Measurements from ENCODE around the gene INAFM1.

The INAFM1 gene

GRCh38 chr19:47255879-47256692, 18.6 kb upstream of the INAFM1 start, which contains the start of gene CCDC9:
Gene CCDC9, plus strand, starts transcription at chr19:47256525. Its CDS starts 1,876 bp downstream, at chr19:47258401.
- TF ChIP-seq GATA2 (IDR thresholded peaks at IDR 0.05; ENCODE audit: low read depth, low read length), result no peak
- no peak for TF ChIP-seq GATA3 (IDR thresholded peaks at IDR 0.05; ENCODE audit: low read depth, low read length)

- no peak for TF ChIP-seq GATA2 (IDR thresholded peaks at IDR 0.05; ENCODE audit: low read depth, low read length)
- no peak for TF ChIP-seq GATA3 (IDR thresholded peaks at IDR 0.05; ENCODE audit: low read depth, low read length)
Measured at GRCh38 chr19:47256693-47257410, 17.8 kb upstream of the INAFM1 start.

DNA sequence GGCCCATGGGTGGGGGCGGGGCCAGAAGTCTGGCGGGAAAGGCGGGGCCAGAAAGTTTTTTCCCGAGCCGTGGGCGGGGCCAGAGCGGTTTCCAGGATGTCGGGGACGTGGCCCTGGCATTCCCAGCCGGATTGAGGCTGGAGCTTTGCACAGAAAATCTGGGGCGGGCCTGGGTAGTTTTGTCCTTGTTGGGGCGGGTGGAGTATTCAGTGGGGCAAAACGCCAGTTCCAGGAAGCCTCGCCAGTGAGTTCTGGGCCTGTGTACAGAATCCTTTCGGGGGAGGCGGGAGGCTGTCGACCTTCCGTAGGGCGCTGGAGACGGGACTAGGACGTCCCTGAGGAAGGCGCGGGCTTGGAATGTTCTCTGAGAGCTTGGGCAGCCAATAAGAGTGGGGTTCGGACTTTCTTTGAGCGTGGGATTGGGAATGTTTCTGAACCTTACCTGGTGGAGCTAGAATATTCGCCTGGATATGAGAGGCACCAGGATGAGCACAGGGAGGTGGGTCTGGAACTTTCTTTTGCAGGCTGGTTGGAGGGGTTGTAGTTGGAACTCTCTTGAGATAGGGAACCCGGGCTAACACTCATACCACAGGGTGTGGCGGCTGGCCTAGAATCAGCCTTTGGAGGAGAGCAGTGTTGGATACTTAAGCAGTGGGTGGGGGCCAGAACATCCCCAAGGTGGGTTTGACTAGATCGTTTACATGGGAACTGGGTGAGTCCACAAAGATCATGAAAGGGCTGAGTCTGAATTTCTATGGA, 17.1 kb upstream of the INAFM1 start:
- TF ChIP-seq GATA3 (IDR thresholded peaks at IDR 0.05; ENCODE audit: low read depth, low read length), result no peak

DNA sequence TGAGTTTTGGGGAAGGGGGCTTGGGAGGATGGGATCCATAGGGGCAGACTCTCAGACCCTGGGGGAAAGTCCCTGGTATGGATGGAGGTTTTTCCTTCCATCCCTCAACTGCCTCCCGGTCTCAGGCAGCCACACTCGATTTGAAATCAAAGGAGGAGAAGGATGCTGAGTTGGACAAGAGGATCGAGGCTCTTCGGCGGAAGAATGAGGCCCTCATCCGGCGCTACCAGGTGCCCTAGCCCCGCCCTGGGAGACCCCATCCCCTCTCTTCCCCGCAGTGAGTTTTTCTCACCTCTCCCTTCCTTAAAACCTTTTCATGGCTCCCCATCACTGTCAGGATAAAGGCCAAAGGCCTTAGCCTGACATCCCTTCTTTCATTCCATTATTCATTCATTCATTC, 16.3 kb upstream of the INAFM1 start:
- TF ChIP-seq GATA3 (IDR thresholded peaks at IDR 0.05; ENCODE audit: low read depth, low read length), result no peak
- TF ChIP-seq GATA2 (IDR thresholded peaks at IDR 0.05; ENCODE audit: low read depth, low read length), result no peak

DNA sequence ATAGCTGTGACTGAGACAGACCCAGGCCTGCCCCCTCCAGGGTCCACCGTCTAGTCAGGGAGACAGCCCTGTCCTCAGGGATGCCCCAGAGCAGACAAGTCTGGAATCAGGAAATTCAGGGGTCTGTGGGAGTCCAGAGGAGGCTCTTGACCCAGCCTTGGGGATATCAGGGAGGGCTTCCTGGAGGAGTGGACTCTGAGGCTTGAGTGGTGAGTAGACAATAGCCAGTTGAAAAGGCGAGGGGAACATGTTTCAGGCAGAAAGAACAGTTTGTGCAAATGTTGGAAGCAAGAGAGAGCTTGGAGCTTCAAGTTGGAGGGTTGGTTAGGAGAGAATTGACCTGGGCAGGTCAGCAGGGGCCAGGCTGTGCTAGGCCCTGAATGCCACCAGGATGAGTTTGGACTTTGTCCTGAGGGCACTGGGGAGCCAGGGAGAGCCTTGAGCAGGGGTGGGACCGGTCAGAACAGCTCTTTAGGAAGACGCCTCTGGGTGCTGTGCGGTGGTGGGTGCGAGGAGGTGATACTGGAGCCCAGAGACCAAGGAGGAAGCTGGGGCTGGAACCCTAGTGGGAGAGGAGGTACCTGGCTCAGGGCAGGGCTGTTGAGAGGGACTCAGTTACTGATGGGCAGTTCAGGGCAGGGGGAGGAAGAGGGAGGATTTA, 15.7 kb upstream of the INAFM1 start:
- TF ChIP-seq GATA3 (IDR thresholded peaks at IDR 0.05; ENCODE audit: low read depth, low read length) (no peak), GATA2 (IDR thresholded peaks at IDR 0.05; ENCODE audit: low read depth, low read length) (no peak)

- TF ChIP-seq GATA2 (IDR thresholded peaks at IDR 0.05; ENCODE audit: low read depth, low read length) (no peak), GATA3 (IDR thresholded peaks at IDR 0.05; ENCODE audit: low read depth, low read length) (no peak)
Measured at GRCh38 chr19:47260476-47260875, 14.2 kb upstream of the INAFM1 start.

GRCh38 chr19:47264629-47265028, 10.1 kb upstream of the INAFM1 start:
- TF ChIP-seq GATA2 (IDR thresholded peaks at IDR 0.05; ENCODE audit: low read depth, low read length), result no peak
- no peak for TF ChIP-seq GATA3 (IDR thresholded peaks at IDR 0.05; ENCODE audit: low read depth, low read length)

GRCh38 chr19:47266401-47266941, 8.2 kb upstream of the INAFM1 start:
- TF ChIP-seq GATA2 (IDR thresholded peaks at IDR 0.05; ENCODE audit: low read depth, low read length), result no peak

- TF ChIP-seq GATA3 (IDR thresholded peaks at IDR 0.05; ENCODE audit: low read depth, low read length), result no peak
- no peak for TF ChIP-seq GATA2 (IDR thresholded peaks at IDR 0.05; ENCODE audit: low read depth, low read length)
Measured at GRCh38 chr19:47267350-47267759, 7.3 kb upstream of the INAFM1 start.

DNA sequence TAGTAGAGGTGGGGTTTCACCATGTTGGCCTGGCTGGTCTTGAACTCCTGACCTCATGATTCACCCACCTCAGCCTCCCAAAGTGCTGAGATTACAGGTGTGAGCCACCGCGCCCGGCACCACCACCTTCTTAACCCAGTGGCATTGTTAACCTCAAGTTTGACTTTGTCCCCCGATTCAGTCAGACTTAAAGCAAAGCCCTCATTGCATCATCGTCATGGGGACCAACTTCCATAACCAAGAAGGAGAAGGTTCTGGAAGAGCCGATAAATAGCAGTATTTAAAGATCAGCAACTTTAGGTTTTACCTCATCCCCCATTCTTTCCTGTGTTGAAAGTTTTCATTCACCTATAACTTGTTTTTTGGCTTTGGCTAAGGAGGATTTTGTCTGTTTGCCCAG, 6.7 kb upstream of the INAFM1 start:
- TF ChIP-seq GATA2 (IDR thresholded peaks at IDR 0.05; ENCODE audit: low read depth, low read length) (no peak), GATA3 (IDR thresholded peaks at IDR 0.05; ENCODE audit: low read depth, low read length) (no peak)

DNA sequence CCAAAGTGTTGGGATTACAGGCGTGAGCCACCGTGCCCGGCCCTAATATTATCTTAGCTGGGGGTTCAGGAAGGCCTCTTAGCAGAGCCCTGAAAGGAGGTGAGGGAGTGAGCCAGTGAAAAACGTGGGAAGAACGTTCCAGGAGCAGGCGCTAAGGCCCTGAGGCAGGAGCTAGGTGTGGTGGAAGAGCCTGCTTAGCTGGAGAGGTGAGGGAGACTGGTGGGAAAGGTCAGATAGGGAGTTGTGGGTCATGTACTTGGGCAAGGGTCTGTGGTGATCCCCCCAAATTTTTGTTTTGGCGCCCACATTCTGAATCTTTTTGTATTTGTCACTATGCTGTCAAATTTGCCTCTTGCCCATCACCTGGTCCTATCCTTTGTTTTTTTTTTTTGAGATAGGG, 5.1 kb upstream of the INAFM1 start:
- no peak for TF ChIP-seq GATA3 (IDR thresholded peaks at IDR 0.05; ENCODE audit: low read depth, low read length)
- TF ChIP-seq GATA2 (IDR thresholded peaks at IDR 0.05; ENCODE audit: low read depth, low read length), result no peak

DNA sequence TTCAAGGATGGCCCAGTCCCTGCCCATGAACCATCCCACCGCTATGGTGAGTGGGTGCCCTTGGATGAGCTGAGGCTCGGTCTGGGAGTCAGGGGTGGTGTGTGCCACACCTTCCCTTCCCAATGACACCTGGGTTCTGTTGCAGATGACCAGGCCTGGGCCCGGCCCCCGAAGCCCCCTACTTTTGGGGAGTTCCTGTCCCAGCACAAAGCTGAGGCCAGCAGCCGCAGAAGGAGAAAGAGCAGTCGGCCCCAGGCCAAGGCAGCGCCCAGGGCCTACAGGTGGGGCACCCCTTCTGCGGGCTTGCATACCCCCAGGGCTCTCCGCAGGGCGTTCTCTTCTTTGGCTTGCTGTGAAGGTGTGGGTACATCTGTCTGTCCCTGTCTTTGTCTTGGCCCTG, 4.3 kb upstream of the INAFM1 start:
- TF ChIP-seq GATA2 (IDR thresholded peaks at IDR 0.05; ENCODE audit: low read depth, low read length), result no peak
- no peak for TF ChIP-seq GATA3 (IDR thresholded peaks at IDR 0.05; ENCODE audit: low read depth, low read length)

GRCh38 chr19:47271949-47272348, 2.7 kb upstream of the INAFM1 start:
- TF ChIP-seq GATA3 (IDR thresholded peaks at IDR 0.05; ENCODE audit: low read depth, low read length) (no peak), GATA2 (IDR thresholded peaks at IDR 0.05; ENCODE audit: low read depth, low read length) (no peak)

Data from SH-SY5Y (cell line).